IPS-20b (cell line): ENCODE measurements around the gene ULK4.
"Not testable (repeated sequence)": the region's sequence is repeated elsewhere in the genome, so short reads cannot be mapped to it uniquely, and the experiment has no call there.

Experiments
- H3K27ac ChIP-seq: one replicate; pipeline ENCODE4 v1.5.1; 2013; ENCODE audit warnings: low read length
- H3K27me3 ChIP-seq: 2 replicates; pipeline ENCODE4 v1.6.1; 2013; ENCODE audit warnings: mild to moderate bottlenecking, low read length, inconsistent platforms; ENCODE audit not compliant: insufficient read depth
- H3K36me3 ChIP-seq: 2 replicates; pipeline ENCODE4 v1.6.1; 2013; ENCODE audit warnings: low read depth, mild to moderate bottlenecking, inconsistent platforms, low read length, moderate library complexity; ENCODE audit not compliant: insufficient read depth
- H3K4me1 ChIP-seq: 2 replicates; pipeline ENCODE4 v1.6.1; 2013; ENCODE audit warnings: mild to moderate bottlenecking, control low read depth, inconsistent platforms, low read length, moderate library complexity; ENCODE audit not compliant: insufficient read depth
- H3K4me3 ChIP-seq: 2 replicates; pipeline ENCODE4 v1.5.1; 2013; ENCODE audit warnings: mild to moderate bottlenecking, low read length, inconsistent platforms
- H3K9ac ChIP-seq: 2 replicates; pipeline ENCODE4 v1.6.1; 2013; ENCODE audit warnings: low read depth, mild to moderate bottlenecking, inconsistent platforms, low read length, moderate library complexity
- H3K9me3 ChIP-seq: 2 replicates; pipeline ENCODE4 v1.6.1; 2013; ENCODE audit warnings: mild to moderate bottlenecking, low read depth, low read length, inconsistent platforms; ENCODE audit not compliant: insufficient read depth

Gene ULK4

GRCh38 chr3:41580274-41580959, 381.5 kb downstream of the ULK4 start:
- Histone ChIP-seq H3K27me3 (no peaks in the 10 kb centered on the region), H3K9ac (no peak overlapping the region), H3K36me3 (no peaks in the 10 kb centered on the region), H3K4me3 (no peak overlapping the region), H3K27ac (no peak overlapping the region), H3K4me1 (peaks cover 20% of the 10 kb centered on the region; the same call in 1 of the 2 replicates), H3K9me3 (no peaks in the 10 kb centered on the region)

GRCh38 chr3:41579861-41580260, 382.0 kb downstream of the ULK4 start:
- Histone ChIP-seq H3K9me3 (no peaks in the 10 kb centered on the region), H3K27me3 (no peaks in the 10 kb centered on the region), H3K36me3 (no peaks in the 10 kb centered on the region), H3K4me3 (no peak overlapping the region), H3K27ac (no peak overlapping the region), H3K9ac (no peak overlapping the region), H3K4me1 (peaks cover 21% of the 10 kb centered on the region; the same call in 1 of the 2 replicates)

GRCh38 chr3:41578798-41579197, 383.1 kb downstream of the ULK4 start:
- H3K36me3 ChIP-seq = no peaks in the 10 kb centered on the region
- H3K4me1 ChIP-seq = peaks cover 21% of the 10 kb centered on the region; the same call in 1 of the 2 replicates
- no peaks in the 10 kb centered on the region for H3K9me3 ChIP-seq
- H3K27ac ChIP-seq = no peak overlapping the region
- no peaks in the 10 kb centered on the region for H3K27me3 ChIP-seq
- H3K9ac ChIP-seq = no peak overlapping the region
- H3K4me3 ChIP-seq = no peak overlapping the region

- Histone ChIP-seq H3K36me3 (no peaks in the 10 kb centered on the region), H3K9ac (no peak overlapping the region), H3K27me3 (no peaks in the 10 kb centered on the region), H3K4me1 (peaks cover 21% of the 10 kb centered on the region; the same call in 1 of the 2 replicates), H3K27ac (no peak overlapping the region), H3K9me3 (no peaks in the 10 kb centered on the region), H3K4me3 (no peak overlapping the region)
Observed at GRCh38 chr3:41575724-41576123, 386.2 kb downstream of the ULK4 start.

- Histone ChIP-seq H3K9me3 (no peaks in the 10 kb centered on the region), H3K36me3 (no peaks in the 10 kb centered on the region), H3K27me3 (no peaks in the 10 kb centered on the region), H3K4me1 (peaks cover 21% of the 10 kb centered on the region; the same call in 1 of the 2 replicates), H3K9ac (no peak overlapping the region), H3K27ac (no peak overlapping the region), H3K4me3 (no peak overlapping the region)
Observed at GRCh38 chr3:41574900-41575299, 387.0 kb downstream of the ULK4 start.

- Histone ChIP-seq H3K9me3 (no peaks in the 10 kb centered on the region), H3K27me3 (no peaks in the 10 kb centered on the region), H3K9ac (no peak overlapping the region), H3K4me1 (peaks cover 23% of the 10 kb centered on the region; the same call in 1 of the 2 replicates), H3K4me3 (no peak overlapping the region), H3K36me3 (no peaks in the 10 kb centered on the region), H3K27ac (no peak overlapping the region)
Observed at GRCh38 chr3:41573591-41573990, 388.3 kb downstream of the ULK4 start.

GRCh38 chr3:41572092-41572491, 389.8 kb downstream of the ULK4 start:
- Histone ChIP-seq H3K9ac (no peak overlapping the region), H3K4me1 (peaks cover 15% of the 10 kb centered on the region; the same call in 1 of the 2 replicates), H3K4me3 (no peak overlapping the region), H3K36me3 (no peaks in the 10 kb centered on the region), H3K27ac (no peak overlapping the region), H3K9me3 (no peaks in the 10 kb centered on the region), H3K27me3 (no peaks in the 10 kb centered on the region)

- Histone ChIP-seq H3K4me1 (peaks cover 3% of the 10 kb centered on the region; the same call in 1 of the 2 replicates), H3K9me3 (no peaks in the 10 kb centered on the region), H3K9ac (no peak overlapping the region), H3K27ac (no peak overlapping the region), H3K27me3 (no peaks in the 10 kb centered on the region), H3K36me3 (no peaks in the 10 kb centered on the region), H3K4me3 (no peak overlapping the region)
Observed at GRCh38 chr3:41569632-41570305, 392.1 kb downstream of the ULK4 start.

- no peaks in the 10 kb centered on the region for H3K27me3 ChIP-seq
- H3K9ac ChIP-seq = no peak overlapping the region
- no peak overlapping the region for H3K27ac ChIP-seq
- peaks cover 3% of the 10 kb centered on the region; the same call in 1 of the 2 replicates for H3K4me1 ChIP-seq
- no peaks in the 10 kb centered on the region for H3K9me3 ChIP-seq
- H3K36me3 ChIP-seq = no peaks in the 10 kb centered on the region
- H3K4me3 ChIP-seq = no peak overlapping the region
Observed at GRCh38 chr3:41565948-41566514, 395.9 kb downstream of the ULK4 start.

GRCh38 chr3:41565003-41565402, 396.9 kb downstream of the ULK4 start:
- Histone ChIP-seq H3K27me3 (no peaks in the 10 kb centered on the region), H3K9me3 (no peaks in the 10 kb centered on the region), H3K4me3 (no peak overlapping the region)

GRCh38 chr3:41556245-41556644, 405.7 kb downstream of the ULK4 start:
- H3K4me3 ChIP-seq, H3K9ac ChIP-seq, H3K9me3 ChIP-seq, H3K4me1 ChIP-seq, H3K27ac ChIP-seq, H3K27me3 ChIP-seq, H3K36me3 ChIP-seq: not testable (repeated sequence)

More at GRCh38 chr3:41565003-41565402, 396.9 kb downstream of the ULK4 start:
- Histone ChIP-seq H3K36me3 (no peaks in the 10 kb centered on the region), H3K4me1 (peaks cover 3% of the 10 kb centered on the region; the same call in 1 of the 2 replicates), H3K9ac (no peak overlapping the region), H3K27ac (no peak overlapping the region)

- Histone ChIP-seq H3K36me3 (no peaks in the 10 kb centered on the region), H3K27me3 (no peaks in the 10 kb centered on the region), H3K4me3 (no peak overlapping the region), H3K9me3 (no peaks in the 10 kb centered on the region), H3K9ac (no peak overlapping the region), H3K27ac (no peak overlapping the region), H3K4me1 (peaks cover under 1% of the 10 kb centered on the region; the same call in 1 of the 2 replicates)
Observed at GRCh38 chr3:41532976-41533375, 428.9 kb downstream of the ULK4 start.
